Keratinocyte (primary cell): ENCODE results near the gene AGFG1. TPM values are rescaled to one million over a fixed set of nuclear protein-coding genes. Genes with fewer than 3 reads are reported as not detected.

Source experiments
- DNase-seq: peaks from one replicate; pipeline ENCODE4 v3.0.0-alpha.2; 2011; ENCODE audit warnings: low read depth, missing footprints, low spot score
- FAIRE-seq: peaks from 2 replicates; lab custom pipeline; 2011; peaks lifted over from hg19 to GRCh38; lab: Jason Lieb, UNC
- H2AFZ ChIP-seq: 2 replicates; pipeline ENCODE4 v1.6.0; 2012; ENCODE audit warnings: low read length, control low read depth, inconsistent platforms; ENCODE audit not compliant: control insufficient read depth
- H3K27ac ChIP-seq: 2 replicates; pipeline ENCODE4 v1.5.1; 2011; ENCODE audit warnings: low read length; ENCODE audit not compliant: control insufficient read depth, insufficient read depth
- H3K27me3 ChIP-seq: 3 replicates; pipeline ENCODE4 v1.6.0; 2011; ENCODE audit warnings: low read length; ENCODE audit not compliant: control insufficient read depth, insufficient read depth; ENCODE audit errors: extremely low read depth
- H3K36me3 ChIP-seq, 2 experiments: 2 replicates in 1 of 2; 3 replicates in 1 of 2; pipeline ENCODE4 v1.5.1; 2011; ENCODE audit warnings: low read length in 2 of 2, mild to moderate bottlenecking in 1 of 2; ENCODE audit not compliant: control insufficient read depth in 2 of 2, insufficient read depth in 2 of 2; ENCODE audit errors: extremely low read depth in 1 of 2
- H3K4me1 ChIP-seq: 3 replicates; pipeline ENCODE4 v1.5.1; 2011; ENCODE audit warnings: low read length; ENCODE audit not compliant: control insufficient read depth, insufficient read depth; ENCODE audit errors: extremely low read depth
- H3K4me2 ChIP-seq: 3 replicates; pipeline ENCODE4 v1.6.0; 2011; ENCODE audit warnings: low read depth, low read length; ENCODE audit not compliant: control insufficient read depth, insufficient read depth; ENCODE audit errors: extremely low read depth
- H3K4me3 ChIP-seq, 3 experiments: fragments of 200-600 bp in 1 of 3; sonication (generic) in 1 of 3; 2 replicates in 2 of 3; 3 replicates in 1 of 3; pipeline ENCODE4 v1.5.1; 2011 to 2016; ENCODE audit warnings: low read length in 3 of 3, mild to moderate bottlenecking in 3 of 3, control low read depth in 2 of 3, inconsistent platforms in 1 of 3, low read depth in 1 of 3, mixed read lengths in 1 of 3, mixed run types in 1 of 3, moderate library complexity in 1 of 3; ENCODE audit not compliant: control insufficient read depth in 2 of 3, insufficient read depth in 2 of 3; ENCODE audit errors: extremely low read depth in 1 of 3
- H3K79me2 ChIP-seq: 2 replicates; pipeline ENCODE4 v1.6.0; 2012; ENCODE audit warnings: low read length; ENCODE audit not compliant: control insufficient read depth, insufficient read depth
- H3K9ac ChIP-seq: 3 replicates; pipeline ENCODE4 v1.6.0; 2011; ENCODE audit warnings: low read length; ENCODE audit not compliant: control insufficient read depth, insufficient read depth; ENCODE audit errors: extremely low read depth
- H3K9me1 ChIP-seq: 3 replicates; pipeline ENCODE4 v1.6.0; 2011; ENCODE audit warnings: low read length; ENCODE audit not compliant: control insufficient read depth, insufficient read depth; ENCODE audit errors: extremely low read depth
- H3K9me3 ChIP-seq: 2 replicates; pipeline ENCODE4 v1.5.1; 2012; ENCODE audit warnings: low read depth, low read length; ENCODE audit not compliant: control insufficient read depth
- H4K20me1 ChIP-seq: 3 replicates; pipeline ENCODE4 v1.6.0; 2011; ENCODE audit warnings: low read length; ENCODE audit not compliant: control insufficient read depth, insufficient read depth; ENCODE audit errors: extremely low read depth
- CTCF ChIP-seq, 3 experiments: IDR thresholded peaks in 1 of 3; conservative IDR thresholded peaks in 1 of 3; optimal IDR thresholded peaks in 1 of 3; 2 replicates in 2 of 3; 3 replicates in 1 of 3; pipeline versions ENCODE3 to v1.5.1; 2011; ENCODE audit warnings: low read length in 3 of 3, mild to moderate bottlenecking in 3 of 3, moderate library complexity in 2 of 3, control low read depth in 1 of 3, inconsistent platforms in 1 of 3; ENCODE audit not compliant: insufficient read depth in 2 of 3; ENCODE audit errors: extremely low read depth in 1 of 3
- EZH2 ChIP-seq: IDR thresholded peaks from one replicate; pipeline ENCODE4 v1.6.1; 2012; ENCODE audit warnings: inconsistent platforms, mild to moderate bottlenecking, low read length, moderate library complexity
- dilution Hi-C: fragments of 300-500 bp; cut with MboI; formaldehyde crosslinking; loops from one replicate; pipeline ENCODE4 v1.7.0; 2020; ENCODE audit warnings: low sequenced_read_pairs; ENCODE audit not compliant: extremely low pct_ligation_motif_present
- polyA plus RNA-seq, 5 experiments: library from polyadenylated mRNA; depleted of rRNA in 3 of 5; stranded (reverse) in 3 of 5; stranded (forward) in 1 of 5; unstranded in 1 of 5; fragments of >200 nt; gene quantifications; 1 replicate in 1 of 5; 2 replicates in 3 of 5; 3 replicates in 1 of 5; pipeline versions ENCODE4 v1.2.1 to v1.2.3, GENCODE V29; 2011 to 2012; ENCODE audit warnings: missing spikeins in 2 of 5, low read depth in 1 of 5, low replicate concordance in 1 of 5

The AGFG1 gene
- polyA plus RNA-seq, 1 donor (not counting 4 experiments of a cell fraction or from before 2014, with no cell fraction given), result 111 TPM

DNA sequence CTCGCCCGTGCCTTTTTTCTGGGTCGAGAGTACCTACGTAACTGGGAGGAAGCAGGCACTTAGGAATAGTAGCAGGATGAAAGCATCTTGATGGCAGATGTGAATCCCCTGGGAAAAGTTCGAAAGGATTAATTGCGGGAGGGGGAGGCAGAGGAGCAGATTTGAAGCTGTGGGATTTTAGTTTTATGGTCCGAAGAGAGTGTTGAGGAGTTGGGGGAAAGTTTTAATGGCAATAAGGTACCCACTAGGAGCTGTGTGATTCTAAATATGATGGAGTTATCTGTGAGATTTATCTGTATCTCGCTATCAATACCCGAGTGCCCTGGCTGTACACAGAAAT lies 1.1 kb downstream of the AGFG1 start:
- TF ChIP-seq CTCF (optimal IDR thresholded peaks at IDR 0.05 in 1 of 3, IDR thresholded peaks at IDR 0.05 in 1 of 3, conservative IDR thresholded peaks at IDR 0.05 in 1 of 3; ENCODE audit: extremely low read depth in 1 of 3, insufficient read depth in 2 of 3, low read length in 3 of 3) (no peak), EZH2 (no peak)
- peak overlapping the region; percentile 88 for H3K9ac ChIP-seq

GRCh38 chr2:227473806-227474205 lies 1.9 kb downstream of the AGFG1 start:
- dilution Hi-C loops, result no loop called here
- Histone ChIP-seq H4K20me1 (peaks cover 7% of the 10 kb centered on the region), H3K9ac (peak overlapping the region; percentile 88)

More for the DNA sequence above, 1.1 kb downstream of the AGFG1 start:
- Histone ChIP-seq H3K27me3 (no peaks in the 10 kb centered on the region), H3K4me1 (peaks cover 13% of the 10 kb centered on the region), H4K20me1 (peaks cover 7% of the 10 kb centered on the region), H3K9me1 (no peaks in the 10 kb centered on the region), H2AFZ (no peak overlapping the region), H3K79me2 (peaks cover 60% of the 10 kb centered on the region), H3K4me2 (peak overlapping the region; percentile 92), H3K4me3 (peak overlapping the region; percentile 65 to 90 (median 81)), H3K9me3 (no peaks in the 10 kb centered on the region), H3K27ac (peak overlapping the region; percentile 55), H3K36me3 (no peaks in the 10 kb centered on the region)
- DNase-seq (no peak), FAIRE-seq (no peak)
- dilution Hi-C loops, result no loop called here

More at GRCh38 chr2:227473806-227474205, 1.9 kb downstream of the AGFG1 start:
- Histone ChIP-seq H3K9me1 (no peaks in the 10 kb centered on the region), H3K27me3 (no peaks in the 10 kb centered on the region), H3K27ac (peak overlapping the region; percentile 55), H3K79me2 (peaks cover 67% of the 10 kb centered on the region), H3K4me1 (peaks cover 13% of the 10 kb centered on the region), H2AFZ (no peak overlapping the region), H3K9me3 (no peaks in the 10 kb centered on the region), H3K36me3 (no peaks in the 10 kb centered on the region), H3K4me3 (peak overlapping the region; percentile 65 to 90 (median 81)), H3K4me2 (peak overlapping the region; percentile 92)
- DNase-seq, result no peak
- no peak for FAIRE-seq
- TF ChIP-seq EZH2 (no peak), CTCF (optimal IDR thresholded peaks at IDR 0.05 in 1 of 3, IDR thresholded peaks at IDR 0.05 in 1 of 3, conservative IDR thresholded peaks at IDR 0.05 in 1 of 3; ENCODE audit: extremely low read depth in 1 of 3, insufficient read depth in 2 of 3, low read length in 3 of 3) (no peak)
